ENCODE measurements around the gene CYP2B6. TPM values are rescaled to one million over a fixed set of nuclear protein-coding genes. Genes with fewer than 3 reads are reported as not detected.

The CYP2B6 gene
- total and polyA plus RNA-seq, 11 donors = 0.14 TPM; not detected in 10

GRCh38 chr19:41025871-41026270, 34.8 kb downstream of the CYP2B6 start:
- no peak overlapping the region for H3K27ac ChIP-seq
- H3K4me3 ChIP-seq = no peak overlapping the region
- H3K27me3 ChIP-seq = peaks cover 0 to 57% (median 8%) of the 10 kb centered on the region in 9 donors
- intact Hi-C loops (cut with DNase I) = no loop called here
- no peaks in the 10 kb centered on the region for H3K9me3 ChIP-seq
- TF ChIP-seq CTCF (IDR thresholded peaks at IDR 0.05) = no peak
- no peak for TF ChIP-seq POLR2A (IDR thresholded peaks at IDR 0.05)
- no peaks in the 10 kb centered on the region for H3K36me3 ChIP-seq
- H3K4me1 ChIP-seq = no peaks in the 10 kb centered on the region
- no peak for DNase-seq
- WGBS, 4 donors = 12 to 17% (median 13%) methylated on average over 20 to 32 of the region's 32 CpGs
- ATAC-seq = no peak

GRCh38 chr19:41027273-41027967, 36.3 kb downstream of the CYP2B6 start:
- 73 to 78% (median 75%) methylated on average over 4 to 6 of the region's 6 CpGs for WGBS, 4 donors
- Histone ChIP-seq H3K36me3 (no peaks in the 10 kb centered on the region), H3K27ac (no peak overlapping the region), H3K27me3 (peaks cover 0 to 45% (median 8%) of the 10 kb centered on the region in 9 donors), H3K4me3 (no peak overlapping the region), H3K4me1 (no peaks in the 10 kb centered on the region), H3K9me3 (no peaks in the 10 kb centered on the region)
- TF ChIP-seq CTCF (IDR thresholded peaks at IDR 0.05) (no peak), POLR2A (IDR thresholded peaks at IDR 0.05) (no peak)
- ATAC-seq = no peak
- intact Hi-C loops (cut with DNase I) = no loop called here
- no peak for DNase-seq

DNA sequence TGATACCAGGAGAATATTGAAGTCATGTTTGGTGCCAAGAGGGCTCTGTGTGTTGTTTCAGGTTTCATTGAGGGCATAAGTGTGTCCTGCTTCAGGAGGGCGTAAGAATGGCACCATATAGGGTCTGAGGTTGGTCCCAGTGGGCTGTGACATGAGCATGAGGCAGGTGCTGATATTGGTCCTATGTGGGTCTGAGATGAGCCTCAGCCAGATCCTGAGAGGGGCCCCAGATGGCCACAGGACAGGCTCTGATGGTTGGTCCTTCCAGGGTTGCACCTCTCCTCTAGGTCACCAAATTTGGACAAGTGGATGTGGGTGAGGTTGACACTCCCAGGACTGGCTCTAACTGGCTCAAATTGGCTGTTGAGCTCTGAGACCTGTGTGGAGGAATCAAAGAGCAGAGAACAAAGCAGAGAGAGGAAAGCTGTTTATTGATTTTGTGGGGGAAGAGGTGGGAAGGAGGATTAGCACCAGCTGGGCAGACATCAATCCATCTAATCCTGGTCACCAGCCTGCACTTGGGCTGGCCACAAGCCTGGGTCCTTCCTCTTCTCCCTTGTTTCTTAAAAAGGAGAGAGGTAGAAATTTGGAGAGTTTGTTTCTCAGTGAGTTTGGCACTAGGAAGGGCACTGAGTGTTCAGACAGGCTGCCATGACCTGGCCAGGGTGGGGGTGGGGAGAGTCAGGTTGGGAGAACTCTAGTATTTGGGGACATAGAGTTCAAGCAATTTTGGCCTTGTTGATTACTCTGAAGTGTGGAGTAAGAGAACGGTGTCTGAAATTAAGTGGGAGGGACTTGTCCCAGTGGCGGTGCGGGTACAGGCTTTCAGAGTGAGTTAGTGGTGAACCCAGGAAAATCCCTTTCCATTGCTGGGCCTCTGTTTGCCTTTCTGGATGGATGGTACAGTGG, 38.7 kb downstream of the CYP2B6 start:
- H3K36me3 ChIP-seq = no peaks in the 10 kb centered on the region
- 68 to 85% (median 79%) methylated on average over 4 of the region's 4 CpGs for WGBS, 4 donors
- no peaks in the 10 kb centered on the region for H3K4me1 ChIP-seq
- no peak for DNase-seq
- intact Hi-C loops (cut with DNase I) = no loop called here
- H3K9me3 ChIP-seq = no peaks in the 10 kb centered on the region
- ATAC-seq = no peak
- H3K27ac ChIP-seq = no peak overlapping the region
- no peak for TF ChIP-seq POLR2A (IDR thresholded peaks at IDR 0.05)
- TF ChIP-seq CTCF (IDR thresholded peaks at IDR 0.05) = no peak
- no peak overlapping the region for H3K4me3 ChIP-seq
- H3K27me3 ChIP-seq = peaks cover 0 to 32% (median 7%) of the 10 kb centered on the region in 9 donors

DNA sequence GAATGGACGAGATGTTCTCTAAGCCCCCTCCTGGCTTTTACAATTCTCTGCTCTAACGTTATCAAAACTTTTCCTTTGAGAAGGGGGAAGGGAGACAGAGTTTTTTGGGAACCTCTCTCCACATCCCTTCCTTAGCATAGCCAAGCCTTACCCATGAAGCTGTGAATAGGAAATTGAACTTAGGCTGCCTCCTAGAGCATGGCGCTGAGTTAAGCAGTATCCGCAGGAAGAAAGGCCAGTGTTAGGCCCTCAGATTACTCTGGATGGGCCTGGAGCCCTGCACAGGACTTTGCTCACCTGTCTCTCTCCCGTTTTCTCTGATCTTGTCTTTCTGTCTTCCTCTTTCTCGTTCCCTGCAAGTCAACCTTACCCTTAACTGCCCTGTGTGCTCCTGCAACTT, 39.6 kb downstream of the CYP2B6 start:
- H3K27me3 ChIP-seq = peaks cover 0 to 24% (median 6%) of the 10 kb centered on the region in 9 donors
- intact Hi-C loops (cut with DNase I) = no loop called here
- no peak overlapping the region for H3K4me3 ChIP-seq
- DNase-seq = no peak
- no peaks in the 10 kb centered on the region for H3K9me3 ChIP-seq
- ATAC-seq = no peak
- H3K27ac ChIP-seq = no peak overlapping the region
- 37 to 65% (median 45%) methylated on average over 6 of the region's 6 CpGs for WGBS, 4 donors
- H3K36me3 ChIP-seq = no peaks in the 10 kb centered on the region
- no peak for TF ChIP-seq CTCF (IDR thresholded peaks at IDR 0.05)
- TF ChIP-seq POLR2A (IDR thresholded peaks at IDR 0.05) = no peak
- H3K4me1 ChIP-seq = no peaks in the 10 kb centered on the region
